IMR-90 (cell line): ENCODE results near the gene STUM. TPM values are rescaled to one million over a fixed set of nuclear protein-coding genes. Genes with fewer than 3 reads are reported as not detected.

Source experiments
- ATAC-seq: fragments of 200-7000 bp; cut with Tn5 transposase; 2 replicates; pipeline ENCODE4 v1.9.1; 2020; ENCODE audit warnings: low read depth, mild to moderate bottlenecking, moderate library complexity
- BruUV-seq: library from RNA; stranded (reverse); fragments of 400-500 nt; replicated peaks from 2 replicates; lab custom pipeline; 2021; lab: Mats Ljungman, UMichigan
- CTCF ChIA-PET: fragments of 300-600 bp; formaldehyde crosslinking; extraction: SDS; loops from one replicate; lab custom pipeline; 2021; ENCODE audit warnings: antibody characterized with exemption; lab: Yijun Ruan, JAX
- POLR2A ChIA-PET: fragments of 300-600 bp; sonication (Branson Sonifier 250); formaldehyde crosslinking; loops from one replicate; lab custom pipeline; 2022; ENCODE audit warnings: antibody characterized with exemption; ENCODE audit not compliant: unreplicated experiment; lab: Charles Lee
- DNase-seq: peaks from one replicate; pipeline ENCODE4 v3.0.0; 2013
- H2AFZ ChIP-seq: replicated peaks from 2 replicates; pipeline ENCODE3; 2013; ENCODE audit warnings: low read length, mild to moderate bottlenecking; ENCODE audit not compliant: poor library complexity
- H2AK5ac ChIP-seq: 2 replicates; pipeline ENCODE4 v1.6.1; 2013; ENCODE audit warnings: low read depth, low read length, inconsistent platforms
- H2AK9ac ChIP-seq: replicated peaks from 2 replicates; pipeline ENCODE3; 2013; ENCODE audit warnings: mild to moderate bottlenecking, low read depth, low read length, moderate library complexity; ENCODE audit not compliant: poor library complexity
- H2BK120ac ChIP-seq: 2 replicates; pipeline ENCODE4 v1.6.1; 2013; ENCODE audit warnings: low read depth, low read length, inconsistent platforms
- H2BK15ac ChIP-seq: 3 replicates; pipeline ENCODE4 v1.6.1; 2013; ENCODE audit warnings: low read depth, low read length, inconsistent platforms
- H2BK20ac ChIP-seq: 2 replicates; pipeline ENCODE4 v1.6.1; 2013; ENCODE audit warnings: low read depth, mild to moderate bottlenecking, inconsistent platforms, low read length, moderate library complexity
- H2BK5ac ChIP-seq: 2 replicates; pipeline ENCODE4 v1.6.1; 2013; ENCODE audit warnings: mild to moderate bottlenecking, low read depth, low read length, inconsistent platforms; ENCODE audit not compliant: poor library complexity, severe bottlenecking
- H3K14ac ChIP-seq: replicated peaks from 2 replicates; pipeline ENCODE4 v1.6.1; 2013; ENCODE audit warnings: low read depth, low read length, inconsistent platforms
- H3K18ac ChIP-seq: 2 replicates; pipeline ENCODE4 v1.6.1; 2013; ENCODE audit warnings: low read depth, low read length, control low read depth
- H3K23ac ChIP-seq: 2 replicates; pipeline ENCODE4 v1.6.1; 2013; ENCODE audit warnings: low read depth, low read length, inconsistent platforms
- H3K27ac ChIP-seq: 2 replicates; pipeline ENCODE4 v1.5.1; 2013; ENCODE audit warnings: mild to moderate bottlenecking, control low read depth, low read length; ENCODE audit not compliant: insufficient read depth
- H3K27me3 ChIP-seq: 2 replicates; pipeline ENCODE4 v1.6.1; 2013; ENCODE audit warnings: low read length; ENCODE audit not compliant: control insufficient read depth, insufficient read depth
- H3K36me3 ChIP-seq: 2 replicates; pipeline ENCODE4 v1.6.1; 2013; ENCODE audit warnings: low read length, mixed read lengths; ENCODE audit not compliant: control insufficient read depth, insufficient read depth
- H3K4ac ChIP-seq: 2 replicates; pipeline ENCODE4 v1.6.1; 2013; ENCODE audit warnings: low read depth, low read length, inconsistent platforms
- H3K4me1 ChIP-seq: 2 replicates; pipeline ENCODE4 v1.6.1; 2013; ENCODE audit warnings: low read length, mixed read lengths; ENCODE audit not compliant: control insufficient read depth, insufficient read depth
- H3K4me2 ChIP-seq: 2 replicates; pipeline ENCODE4 v1.6.1; 2013; ENCODE audit warnings: low read depth, mild to moderate bottlenecking, control low read depth, low read length, moderate library complexity
- H3K4me3 ChIP-seq: 2 replicates; pipeline ENCODE4 v1.5.1; 2013; ENCODE audit warnings: low read depth, mild to moderate bottlenecking, control low read depth, low read length, moderate library complexity; ENCODE audit not compliant: insufficient read depth
- H3K56ac ChIP-seq: 2 replicates; pipeline ENCODE4 v1.6.1; 2013; ENCODE audit warnings: low read length, inconsistent platforms; ENCODE audit not compliant: insufficient read depth; ENCODE audit errors: extremely low read depth
- H3K79me1 ChIP-seq, 2 experiments: 2 replicates each; pipeline ENCODE4 v1.6.1; 2013; ENCODE audit warnings: low read length in 2 of 2, inconsistent platforms in 1 of 2, low read depth in 1 of 2
- H3K9ac ChIP-seq: 2 replicates; pipeline ENCODE4 v1.6.1; 2013; ENCODE audit warnings: low read depth, low read length, control low read depth
- H3K9me1 ChIP-seq: 2 replicates; pipeline ENCODE4 v1.6.1; 2013; ENCODE audit warnings: low read length, inconsistent platforms; ENCODE audit not compliant: insufficient read depth
- H3K9me3 ChIP-seq: 2 replicates; pipeline ENCODE4 v1.6.1; 2013; ENCODE audit warnings: low read length; ENCODE audit not compliant: control insufficient read depth, insufficient read depth
- H4K20me1 ChIP-seq: 2 replicates; pipeline ENCODE4 v1.6.1; 2013; ENCODE audit warnings: low read length, inconsistent platforms; ENCODE audit not compliant: insufficient read depth
- H4K5ac ChIP-seq: 2 replicates; pipeline ENCODE4 v1.6.1; 2013; ENCODE audit warnings: mild to moderate bottlenecking, low read depth, low read length, control low read depth
- H4K8ac ChIP-seq, 2 experiments: 2 replicates each; pipeline ENCODE4 v1.6.1; 2013; ENCODE audit warnings: low read depth in 2 of 2, low read length in 2 of 2, control low read depth in 1 of 2, inconsistent platforms in 1 of 2
- H4K91ac ChIP-seq: 2 replicates; pipeline ENCODE4 v1.6.1; 2013; ENCODE audit warnings: low read depth, low read length, inconsistent platforms; ENCODE audit not compliant: insufficient read depth
- CEBPB ChIP-seq: IDR thresholded peaks from 2 replicates; pipeline ENCODE4 v1.6.1; 2012; ENCODE audit warnings: low read depth, low read length, improper control_type of control experiment
- FOS ChIP-seq: fragments of 150-350 bp; IDR thresholded peaks from 2 replicates; pipeline ENCODE4 v1.6.1; 2016; ENCODE audit warnings: low read depth, low read length
- POLR2A ChIP-seq: IDR thresholded peaks from 2 replicates; pipeline ENCODE4 v1.6.1; 2012; ENCODE audit warnings: mild to moderate bottlenecking, low read depth, low read length
- RFX5 ChIP-seq: IDR thresholded peaks from 2 replicates; pipeline ENCODE4 v1.8.0; 2012; ENCODE audit warnings: low read depth, mild to moderate bottlenecking, low read length, moderate library complexity
- WGBS, 2 experiments: methylation state at CpG; one replicate each; pipeline versions ENCODE4 v1.1.5 to v1.1.7; 2013; ENCODE audit warnings: missing lambda C conversion rate in 2 of 2; ENCODE audit not compliant: insufficient read length in 1 of 2; ENCODE audit errors: extremely low coverage in 2 of 2; 5-methylcytosine and 5-hydroxymethylcytosine counted together
- dilution Hi-C: fragments of 300-500 bp; cut with HindIII; formaldehyde crosslinking; loops from one replicate; pipeline ENCODE4 v1.14.3; 2018; ENCODE audit warnings: low sequenced_read_pairs; ENCODE audit not compliant: unreplicated experiment
- in situ Hi-C: fragments of 300-500 bp; cut with MboI; formaldehyde crosslinking; loops from 3 replicates; pipeline ENCODE4 v1.14.3; 2019; ENCODE audit warnings: low sequenced_read_pairs, inconsistent platforms, mixed read lengths
- intact Hi-C: fragments of 100-400 bp; cut with micrococcal nuclease; formaldehyde crosslinking; loops from 2 replicates; pipeline ENCODE4 v1.10.0; 2022
- polyA plus RNA-seq, 3 experiments: library from polyadenylated mRNA; depleted of rRNA; stranded (reverse); fragments of >200 nt; gene quantifications; 2 replicates each; pipeline ENCODE4 v1.2.3, GENCODE V29; 2012; ENCODE audit warnings: low replicate concordance in 1 of 3
- total RNA-seq: library from RNA; depleted of rRNA; stranded (reverse); fragments of >200 nt; gene quantifications from 2 replicates; pipeline ENCODE4 v1.2.3, GENCODE V29; 2012
- TF ChIP-seq, protein P1 (sequence below): conservative IDR thresholded peaks from 2 replicates; pipeline ENCODE4 v1.5.1; 2012; ENCODE audit warnings: mild to moderate bottlenecking, low read depth, low read length, improper control_type of control experiment
- TF ChIP-seq, protein P2 (sequence below): fragments of 150-350 bp; IDR thresholded peaks from 2 replicates; pipeline ENCODE4 v1.6.1; 2017; ENCODE audit warnings: mild to moderate bottlenecking, antibody characterized with exemption, low read length, low read depth

STUM gene
- total and polyA plus RNA-seq, 2 of the 4 experiments (the other 2 are of a cell fraction) = not detected

DNA sequence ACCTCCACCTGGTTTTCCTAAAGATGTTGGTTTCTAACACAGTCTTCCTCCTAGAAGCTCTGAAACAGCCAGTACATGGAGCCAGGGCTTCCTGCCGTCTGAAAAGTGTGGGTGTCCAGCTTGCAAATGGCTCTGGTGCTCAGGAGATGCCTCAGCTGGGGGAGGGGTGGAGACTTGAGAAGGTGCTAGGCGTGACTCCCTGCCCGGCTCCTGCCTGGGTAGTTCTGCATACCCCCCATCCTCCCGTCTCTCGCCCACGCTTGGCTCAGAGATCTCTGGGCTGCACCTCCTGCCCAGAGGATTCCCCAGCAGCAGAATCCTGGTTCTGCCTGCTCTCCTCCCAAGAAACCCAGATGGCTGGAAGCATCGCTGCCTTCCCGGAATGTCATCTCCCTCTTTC, 16.9 kb downstream of the STUM start:
- H4K20me1 ChIP-seq = no peaks in the 10 kb centered on the region
- H2AFZ ChIP-seq = no peak overlapping the region
- in situ Hi-C loops = no loop called here
- H2BK20ac ChIP-seq = no peak overlapping the region
- H4K91ac ChIP-seq = no peak overlapping the region
- no peak overlapping the region for H2AK5ac ChIP-seq
- no peaks in the 10 kb centered on the region; the same call in 1 of the 2 replicates for H3K4me1 ChIP-seq
- no peak overlapping the region for H3K4me2 ChIP-seq
- H3K36me3 ChIP-seq = no peaks in the 10 kb centered on the region
- H2AK9ac ChIP-seq = no peak overlapping the region
- H3K27me3 ChIP-seq = peaks cover 20% of the 10 kb centered on the region
- no peaks in the 10 kb centered on the region for H3K79me1 ChIP-seq
- no peak overlapping the region for H2BK15ac ChIP-seq
- H3K9me3 ChIP-seq = no peaks in the 10 kb centered on the region
- H3K23ac ChIP-seq = no peak overlapping the region
- POLR2A ChIA-PET = no interaction called here
- no TSS peak for BruUV-seq
- H3K14ac ChIP-seq = no peak overlapping the region
- H3K18ac ChIP-seq = no peak overlapping the region
- no peak overlapping the region for H2BK5ac ChIP-seq
- H4K8ac ChIP-seq = no peak overlapping the region
- no peak for DNase-seq
- no peak for ATAC-seq
- CTCF ChIA-PET = no interaction called here
- no peak overlapping the region for H4K5ac ChIP-seq
- intact Hi-C loops = no loop called here
- 60% methylated on average over 1 of the region's 8 CpGs; no CpG with 5 or more reads in 1 of the 2 experiments for WGBS, 2 experiments
- no peak overlapping the region for H3K9ac ChIP-seq
- H3K27ac ChIP-seq = no peak overlapping the region
- no peak overlapping the region for H3K4ac ChIP-seq
- dilution Hi-C loops = no loop called here
- no peak overlapping the region for H2BK120ac ChIP-seq
- no peak overlapping the region for H3K56ac ChIP-seq
- H3K4me3 ChIP-seq = no peak overlapping the region
- no peaks in the 10 kb centered on the region for H3K9me1 ChIP-seq
- TF ChIP-seq FOS (no peak), RFX5 (no peak), POLR2A (no peak), CEBPB (no peak)
- TF ChIP-seq, protein P1, sequence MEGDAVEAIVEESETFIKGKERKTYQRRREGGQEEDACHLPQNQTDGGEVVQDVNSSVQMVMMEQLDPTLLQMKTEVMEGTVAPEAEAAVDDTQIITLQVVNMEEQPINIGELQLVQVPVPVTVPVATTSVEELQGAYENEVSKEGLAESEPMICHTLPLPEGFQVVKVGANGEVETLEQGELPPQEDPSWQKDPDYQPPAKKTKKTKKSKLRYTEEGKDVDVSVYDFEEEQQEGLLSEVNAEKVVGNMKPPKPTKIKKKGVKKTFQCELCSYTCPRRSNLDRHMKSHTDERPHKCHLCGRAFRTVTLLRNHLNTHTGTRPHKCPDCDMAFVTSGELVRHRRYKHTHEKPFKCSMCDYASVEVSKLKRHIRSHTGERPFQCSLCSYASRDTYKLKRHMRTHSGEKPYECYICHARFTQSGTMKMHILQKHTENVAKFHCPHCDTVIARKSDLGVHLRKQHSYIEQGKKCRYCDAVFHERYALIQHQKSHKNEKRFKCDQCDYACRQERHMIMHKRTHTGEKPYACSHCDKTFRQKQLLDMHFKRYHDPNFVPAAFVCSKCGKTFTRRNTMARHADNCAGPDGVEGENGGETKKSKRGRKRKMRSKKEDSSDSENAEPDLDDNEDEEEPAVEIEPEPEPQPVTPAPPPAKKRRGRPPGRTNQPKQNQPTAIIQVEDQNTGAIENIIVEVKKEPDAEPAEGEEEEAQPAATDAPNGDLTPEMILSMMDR = no peak
- TF ChIP-seq, protein P2, sequence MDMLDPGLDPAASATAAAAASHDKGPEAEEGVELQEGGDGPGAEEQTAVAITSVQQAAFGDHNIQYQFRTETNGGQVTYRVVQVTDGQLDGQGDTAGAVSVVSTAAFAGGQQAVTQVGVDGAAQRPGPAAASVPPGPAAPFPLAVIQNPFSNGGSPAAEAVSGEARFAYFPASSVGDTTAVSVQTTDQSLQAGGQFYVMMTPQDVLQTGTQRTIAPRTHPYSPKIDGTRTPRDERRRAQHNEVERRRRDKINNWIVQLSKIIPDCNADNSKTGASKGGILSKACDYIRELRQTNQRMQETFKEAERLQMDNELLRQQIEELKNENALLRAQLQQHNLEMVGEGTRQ = no peak
